G401 (cell line): ENCODE measurements around the gene PRR22. TPM values are rescaled to one million over a fixed set of nuclear protein-coding genes. Genes with fewer than 3 reads are reported as not detected.
"Not testable (repeated sequence)": the region's sequence is repeated elsewhere in the genome, so short reads cannot be mapped to it uniquely, and the experiment has no call there.

Experiments
- DNase-seq: peaks from one replicate; pipeline ENCODE4 v3.0.0-alpha.2; 2015; ENCODE audit warnings: low spot score
- in situ Hi-C: cut with HindIII; loops from 2 replicates; pipeline ENCODE4 v1.10.0; 2016; ENCODE audit warnings: low sequenced_read_pairs, mixed read lengths
- total RNA-seq: library from RNA; depleted of rRNA; stranded (reverse); fragments of >200 nt; shearing (Covaris generic); gene quantifications from 2 replicates; pipeline ENCODE4 v1.2.3, GENCODE V29; 2014

PRR22 gene
- total RNA-seq, 1 experiment from 2014 or later = 2.6 TPM

DNA sequence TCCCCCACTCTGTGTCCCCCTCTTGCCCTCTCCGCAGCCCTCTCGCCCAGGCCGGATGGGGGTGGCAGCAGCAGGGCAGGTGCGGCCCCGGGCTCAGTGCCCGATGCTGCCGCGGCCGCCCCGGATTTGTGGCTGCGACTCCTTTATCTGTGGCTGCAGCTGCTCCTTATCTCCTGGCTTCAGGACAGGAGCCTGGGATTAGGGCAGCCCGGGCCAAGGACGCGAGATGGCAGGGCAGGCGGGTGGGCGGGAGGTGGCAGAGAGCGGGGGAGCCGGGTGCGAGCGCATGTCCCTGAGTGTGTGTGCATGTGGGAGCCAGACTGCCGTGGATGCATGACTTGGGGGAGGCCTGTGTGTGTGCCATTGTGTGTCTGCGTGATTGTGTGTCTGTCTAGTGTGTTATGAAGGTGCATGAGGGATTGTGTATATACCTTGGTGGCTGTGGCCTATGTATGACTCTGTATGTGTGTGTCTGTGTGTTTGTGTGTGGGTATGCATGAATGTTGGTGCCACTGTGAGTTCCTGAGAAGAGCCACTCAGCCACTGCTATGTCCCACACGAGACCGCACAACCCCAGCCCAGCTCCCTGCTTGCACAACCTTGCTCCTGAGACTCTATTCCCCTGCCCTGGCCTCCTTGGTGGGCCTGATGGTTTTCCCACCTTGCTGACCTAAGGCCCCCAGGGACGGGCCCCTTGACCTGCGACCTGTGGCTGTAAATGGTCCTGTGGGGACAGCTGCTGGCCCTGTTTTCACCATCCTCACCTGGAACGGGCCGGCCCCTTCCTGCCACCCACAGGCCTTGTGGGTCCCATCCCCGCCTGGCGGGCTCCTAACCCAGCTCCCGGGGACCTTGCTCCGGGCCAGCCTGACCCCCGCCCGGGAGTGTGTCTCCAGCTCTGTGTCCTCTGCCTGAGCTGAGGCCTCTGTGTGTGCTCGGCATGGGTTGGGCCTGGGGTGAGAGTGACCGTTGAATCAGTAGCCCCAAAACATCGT lies 15.0 kb upstream of the PRR22 start:
- DNase-seq = no peak
- in situ Hi-C loops = loop anchor here (10.0 kb wide), 1 partner anchor 135 kb away; no protein-coding TSS in a partner anchor

DNA sequence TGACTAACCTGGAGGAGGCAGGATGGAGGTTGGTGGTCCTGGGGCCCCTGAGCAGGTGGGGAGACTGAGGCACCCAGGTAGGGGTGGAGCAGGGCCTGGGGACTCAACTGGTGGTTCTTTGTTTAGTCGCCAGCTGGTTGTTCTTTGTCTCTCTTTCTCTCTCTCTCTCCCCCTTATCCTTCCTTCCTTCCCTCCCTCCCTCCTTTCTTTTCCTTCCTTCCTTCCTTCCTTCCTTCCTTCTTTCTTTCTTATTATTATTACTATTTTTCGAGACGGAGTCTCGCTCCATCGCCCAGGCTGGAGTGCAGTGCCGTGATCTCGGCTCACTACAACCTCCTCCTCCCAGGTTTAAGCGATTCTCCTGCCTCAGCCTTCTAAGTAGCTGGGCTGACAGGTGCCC lies 13.7 kb upstream of the PRR22 start:
- DNase-seq = no peak
- in situ Hi-C loops = no loop called here

DNA sequence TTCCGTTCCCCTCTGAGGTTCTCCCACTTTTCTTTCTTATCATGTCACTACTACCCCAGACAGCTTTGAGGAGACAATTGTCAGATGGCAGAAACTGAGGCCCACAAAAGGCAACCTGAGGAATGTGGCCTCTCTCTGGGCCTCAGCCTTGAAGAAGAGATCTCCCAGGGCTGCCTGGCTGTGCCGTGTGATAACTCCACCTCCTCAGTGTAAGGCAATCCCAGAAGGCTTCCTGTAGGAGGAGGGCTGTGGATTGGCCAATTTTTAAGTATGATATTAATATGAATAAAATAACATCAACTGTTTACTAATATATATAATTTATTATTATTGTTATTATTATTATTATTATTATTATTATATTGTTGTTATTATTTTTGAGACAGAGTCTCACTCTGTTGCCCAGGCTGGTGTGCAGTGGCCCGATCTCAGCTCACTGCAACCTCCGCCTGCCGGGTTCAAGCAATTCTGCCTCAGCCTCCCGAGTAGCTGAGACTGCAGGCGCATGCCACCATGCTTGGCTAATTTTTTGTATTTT lies 10.9 kb upstream of the PRR22 start:
- no peak for DNase-seq
- in situ Hi-C loops = no loop called here

DNA sequence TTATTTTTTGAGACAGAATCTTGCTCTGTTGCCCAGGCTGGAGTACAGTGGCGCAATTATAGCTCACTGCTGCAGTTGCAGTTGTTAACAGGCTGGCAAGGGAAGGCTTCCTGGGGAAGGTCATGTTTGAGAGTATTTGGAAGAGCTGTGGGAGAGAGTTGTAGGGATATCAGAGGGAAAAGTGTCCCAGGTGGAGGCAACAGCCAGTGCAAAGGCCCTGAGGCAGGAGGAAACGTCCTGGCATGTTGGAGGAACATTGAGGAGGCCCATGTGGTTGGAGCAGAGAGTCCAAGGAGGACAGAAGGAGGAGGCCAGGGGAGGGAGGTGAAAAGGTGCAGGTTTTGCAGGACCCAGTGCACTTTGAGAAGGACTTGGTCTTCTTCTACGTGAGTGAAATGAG lies 8.6 kb upstream of the PRR22 start:
- no peak for DNase-seq
- in situ Hi-C loops = no loop called here

- in situ Hi-C loops = no loop called here
- DNase-seq = no peak
Measured at GRCh38 chr19:5792224-5792623, 7.7 kb upstream of the PRR22 start.

GRCh38 chr19:5790559-5791520 lies 6.3 kb upstream of the PRR22 start, which contains the start of gene DUS3L:
Gene DUS3L (minus strand): TSS chr19:5791163. CDS start chr19:5791141, 22 bp downstream.
- in situ Hi-C loops = no loop called here
- peak; percentile 99 for DNase-seq

DNA sequence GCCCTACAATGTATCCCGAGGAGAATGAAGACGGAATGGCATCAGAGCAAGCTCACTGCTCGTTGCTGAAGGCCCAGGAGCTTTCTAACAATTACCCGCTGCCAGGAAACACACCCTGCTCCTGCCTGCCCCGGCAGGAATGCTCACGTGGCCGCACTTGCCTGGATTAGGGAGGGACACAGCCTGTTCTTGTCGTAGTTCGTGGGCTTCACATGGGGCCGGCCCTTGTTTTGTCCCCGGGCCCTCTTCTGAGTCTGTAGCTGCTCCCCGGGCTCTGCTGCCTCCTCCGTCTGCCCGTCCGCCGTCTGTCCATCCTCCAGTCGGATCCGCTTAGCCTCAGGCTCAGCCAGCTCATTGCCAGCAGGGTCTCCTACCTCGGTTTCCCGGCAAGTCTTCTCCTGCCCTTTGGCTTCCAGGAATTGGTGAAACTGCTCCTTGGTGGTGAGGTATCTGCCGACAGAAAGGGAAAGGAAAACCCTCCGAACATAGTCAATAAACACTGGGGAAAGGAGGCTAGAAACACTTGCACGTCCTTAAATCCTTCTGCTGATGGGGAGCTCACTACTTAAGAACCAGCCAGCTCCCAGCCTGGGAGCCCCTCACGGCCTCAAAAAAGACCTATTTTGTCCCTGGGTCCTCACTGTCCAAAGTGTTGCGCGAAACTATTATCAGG lies 5.5 kb upstream of the PRR22 start:
- DNase-seq = no peak

GRCh38 chr19:5789351-5789761 lies 4.8 kb upstream of the PRR22 start:
- in situ Hi-C loops = no loop called here
- no peak for DNase-seq

More for the DNA sequence above, 5.5 kb upstream of the PRR22 start:
- in situ Hi-C loops = no loop called here

GRCh38 chr19:5788422-5788821 lies 3.9 kb upstream of the PRR22 start:
- in situ Hi-C loops = no loop called here

DNA sequence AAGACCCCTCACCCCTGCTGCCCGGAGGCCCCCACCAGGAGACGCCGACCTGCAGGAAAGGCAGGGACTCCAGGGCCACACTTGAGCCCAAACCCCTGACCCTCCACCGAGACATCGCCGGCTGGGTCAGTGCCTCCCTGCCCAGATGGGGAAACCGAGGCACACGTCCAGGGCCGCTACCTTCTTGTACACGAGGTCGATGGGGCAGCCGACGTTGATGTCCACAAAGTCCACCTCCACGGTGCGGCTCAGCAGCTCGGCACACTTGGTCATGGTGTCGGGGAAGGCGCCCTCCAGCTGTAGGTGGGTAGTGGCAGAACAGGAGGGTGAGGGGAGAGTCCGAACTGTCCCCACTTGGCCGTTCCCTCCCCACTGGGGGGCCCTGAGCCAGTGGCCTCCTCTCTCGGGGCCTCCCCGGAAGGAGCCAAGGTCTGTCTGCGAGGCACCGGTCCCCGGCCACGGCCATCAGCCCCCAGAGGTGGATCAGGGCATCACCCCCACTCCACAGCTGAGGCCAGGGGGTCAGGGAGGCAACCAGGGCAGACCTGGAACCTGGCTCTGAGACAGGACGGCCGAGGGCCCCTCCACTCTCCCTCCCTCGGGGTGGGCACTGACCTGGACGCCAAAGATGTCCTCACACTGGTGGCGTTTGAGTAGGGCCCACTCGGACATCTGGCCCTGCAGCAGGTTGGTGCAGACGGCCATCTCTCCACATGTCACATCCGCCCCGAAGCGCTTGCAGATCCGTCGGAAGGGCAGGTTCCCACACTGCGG lies 3.0 kb upstream of the PRR22 start:
- DNase-seq = no peak
- in situ Hi-C loops = no loop called here

More at GRCh38 chr19:5788422-5788821, 3.9 kb upstream of the PRR22 start:
- DNase-seq = no peak

DNA sequence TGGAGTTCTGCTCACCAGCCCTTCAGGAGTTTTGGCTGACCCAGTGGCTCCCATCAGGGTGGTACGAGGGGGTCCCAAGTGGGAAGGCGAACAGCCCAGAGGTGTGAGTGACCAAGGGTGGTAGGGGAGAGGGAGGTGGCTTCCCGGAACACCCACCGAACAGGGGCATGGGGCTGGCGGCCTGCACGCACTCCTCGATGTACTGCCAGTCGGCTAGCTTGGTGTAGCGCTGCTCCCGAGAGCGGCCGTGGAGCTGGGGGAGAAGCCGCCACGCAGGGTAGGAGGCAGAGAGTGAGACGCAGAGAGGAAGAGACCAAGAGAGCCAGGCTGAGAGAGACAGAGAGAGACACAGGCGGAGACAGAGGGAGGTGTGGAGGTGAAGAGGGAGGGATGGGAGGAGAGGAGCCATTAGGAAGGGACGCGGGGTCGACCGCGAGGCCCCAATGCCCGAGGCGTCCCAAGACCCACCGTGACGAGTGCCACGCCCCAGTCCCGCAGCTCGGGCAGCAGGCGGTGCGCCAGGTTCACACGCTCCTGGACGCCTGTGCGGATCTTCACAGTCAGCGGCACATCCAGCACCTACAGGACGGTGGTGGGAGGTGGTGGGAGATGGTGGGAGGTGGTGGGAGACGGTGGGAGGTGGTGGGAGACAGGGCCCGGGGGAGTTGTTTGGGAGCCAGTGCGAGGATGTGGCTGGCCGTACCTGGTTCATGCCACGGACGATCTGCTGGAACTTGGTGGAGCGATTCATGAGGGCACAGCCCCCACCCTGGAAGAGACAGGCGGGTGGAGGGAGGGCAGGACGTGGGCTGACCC lies 2.3 kb upstream of the PRR22 start:
- DNase-seq = no peak
- in situ Hi-C loops = no loop called here

- DNase-seq = no peak
- in situ Hi-C loops = no loop called here
Measured at GRCh38 chr19:5785423-5785822, 877 bp upstream of the PRR22 start.

GRCh38 chr19:5782945-5783919 lies 1.3 kb downstream of the PRR22 start:
- in situ Hi-C loops = no loop called here
- no peak for DNase-seq

- in situ Hi-C loops = no loop called here
- DNase-seq = no peak
Measured at GRCh38 chr19:5782322-5782721, 2.2 kb downstream of the PRR22 start.

GRCh38 chr19:5780916-5781315 lies 3.6 kb downstream of the PRR22 start:
- in situ Hi-C loops, DNase-seq: not testable (repeated sequence)

DNA sequence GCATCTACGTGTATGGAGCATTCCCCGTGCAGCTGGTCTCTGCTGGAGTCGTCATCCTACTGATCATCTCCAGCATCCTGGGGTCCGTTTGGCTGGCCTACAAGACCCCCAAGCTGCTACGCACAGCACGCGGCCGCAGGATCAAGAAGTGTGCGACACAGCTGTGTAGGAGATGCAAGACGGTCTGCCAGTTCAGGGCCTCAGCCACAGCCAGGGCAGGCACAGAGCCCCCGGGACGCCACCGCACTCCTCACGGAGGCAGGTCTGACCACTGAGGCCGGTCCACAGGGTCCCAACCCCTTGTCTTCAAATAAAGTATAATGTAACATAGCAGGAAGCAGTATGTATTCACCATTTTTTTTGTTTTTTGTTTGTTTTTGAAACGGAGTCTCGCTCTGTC lies 6.1 kb downstream of the PRR22 start:
- in situ Hi-C loops = no loop called here
- DNase-seq = no peak
